Colon (tissue), 2 donors: ENCODE measurements around the gene LCORL.
"Not testable (repeated sequence)": the region's sequence is repeated elsewhere in the genome, so short reads cannot be mapped to it uniquely, and the experiment has no call there.

ENCODE experiments used
- FAIRE-seq: peaks from 2 replicates; lab custom pipeline; 2012; peaks lifted over from hg19 to GRCh38; lab: Jason Lieb, UNC
- donor health status: control.
- donor health status: control.

The LCORL gene

DNA sequence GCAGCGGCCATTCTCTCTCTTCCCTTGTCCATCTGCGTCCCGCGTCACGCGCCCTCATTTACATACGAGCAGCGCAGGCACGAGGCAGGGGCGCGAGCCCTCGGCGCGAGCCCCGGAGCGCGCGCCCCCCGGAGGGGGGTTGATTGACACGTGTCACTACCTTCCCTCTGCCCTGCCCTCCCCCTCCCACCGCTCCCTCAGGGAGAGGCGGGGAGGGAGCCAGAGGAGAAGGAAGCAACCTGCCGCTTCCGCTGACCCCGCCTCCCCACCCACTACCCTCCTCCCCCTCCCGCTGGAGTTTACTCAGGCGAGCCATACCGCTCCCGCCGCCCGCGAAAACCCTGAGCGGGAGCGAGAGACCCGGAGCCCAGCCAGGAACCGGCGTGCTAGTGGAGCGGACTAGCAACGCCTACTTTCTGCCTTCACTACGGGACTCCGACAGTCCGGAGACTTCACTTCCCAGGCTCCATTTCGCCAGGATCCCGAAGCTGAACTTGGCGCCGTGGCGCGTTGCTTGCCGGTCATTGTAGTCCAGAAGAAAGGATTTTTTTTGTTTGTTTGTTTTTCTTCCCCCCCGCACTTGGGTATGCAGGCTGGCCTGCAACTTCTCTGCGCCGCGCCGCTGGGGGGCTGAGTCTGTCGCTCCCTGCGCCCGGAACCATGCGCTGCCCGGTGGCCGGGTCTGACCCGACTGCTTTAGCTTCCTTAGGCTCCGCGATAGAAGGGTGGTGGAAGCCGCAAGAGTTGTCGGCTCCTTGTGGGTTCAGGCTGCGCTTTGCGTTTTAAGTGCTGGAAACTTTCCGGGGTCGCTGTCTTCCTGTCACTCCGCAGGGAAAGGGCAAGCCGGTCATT lies at the start of gene LCORL:
LCORL (minus strand) TSS at position 36 of the 852 bp plus-strand sequence; CDS start at position 32, 4 bp downstream.
- FAIRE-seq: no peak

DNA sequence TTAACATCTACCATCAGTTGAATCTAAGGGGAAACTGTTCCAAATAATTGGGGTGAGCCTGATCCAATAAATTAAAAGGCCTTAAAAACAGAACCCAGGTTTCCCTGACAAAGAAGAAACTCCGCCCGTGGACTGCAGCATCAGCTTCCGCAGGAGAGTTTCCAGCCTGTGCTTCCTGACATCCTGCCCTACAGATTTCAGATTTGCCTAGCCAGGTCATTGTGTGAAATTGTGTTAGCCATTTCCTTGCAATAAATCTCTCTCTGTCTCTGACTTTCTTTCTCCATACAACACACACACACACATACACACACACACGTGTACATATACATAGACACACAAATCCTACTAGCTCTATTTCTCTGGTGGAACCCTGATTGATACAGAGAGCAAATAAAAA lies 48.3 kb upstream of the LCORL start:
- no peak for FAIRE-seq

DNA sequence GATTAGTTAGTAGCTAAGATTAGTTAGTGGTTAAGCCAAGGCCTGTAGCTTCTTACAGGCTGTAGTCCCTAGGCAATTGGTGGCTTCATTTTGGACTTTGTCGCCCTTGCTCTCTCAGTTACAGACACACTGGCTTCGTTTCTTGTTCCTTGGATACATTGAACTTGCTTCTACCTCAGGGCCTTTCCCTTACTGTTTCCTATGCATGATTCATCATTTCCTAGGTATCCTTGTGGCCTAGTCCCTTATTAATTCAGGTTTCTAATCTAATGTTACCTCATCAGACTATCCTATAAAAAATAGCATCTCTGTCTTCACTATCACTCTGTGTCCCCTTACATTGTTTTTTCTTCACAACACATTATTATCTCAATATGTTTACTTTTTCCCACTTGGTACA lies 45.5 kb upstream of the LCORL start:
- no peak for FAIRE-seq

DNA sequence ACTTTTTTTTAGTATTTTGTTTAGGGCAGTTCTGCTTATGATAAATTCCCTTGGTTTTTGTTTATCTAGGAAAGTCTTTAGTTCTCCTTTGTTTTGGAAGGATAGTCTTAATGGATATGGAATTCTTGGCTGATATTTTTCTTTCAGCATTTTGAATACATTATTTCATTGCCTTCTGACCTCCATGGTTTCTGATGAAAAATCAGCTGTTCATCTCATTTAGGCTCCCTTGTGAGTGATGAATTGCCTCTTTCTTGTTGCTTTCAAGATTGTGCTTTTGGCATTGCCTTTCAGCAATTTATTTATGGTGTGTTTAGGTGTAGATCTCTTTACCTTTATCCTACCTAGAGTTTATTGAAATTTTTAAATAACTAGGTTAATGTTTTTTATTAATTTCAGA lies 41.5 kb upstream of the LCORL start:
- no peak for FAIRE-seq

DNA sequence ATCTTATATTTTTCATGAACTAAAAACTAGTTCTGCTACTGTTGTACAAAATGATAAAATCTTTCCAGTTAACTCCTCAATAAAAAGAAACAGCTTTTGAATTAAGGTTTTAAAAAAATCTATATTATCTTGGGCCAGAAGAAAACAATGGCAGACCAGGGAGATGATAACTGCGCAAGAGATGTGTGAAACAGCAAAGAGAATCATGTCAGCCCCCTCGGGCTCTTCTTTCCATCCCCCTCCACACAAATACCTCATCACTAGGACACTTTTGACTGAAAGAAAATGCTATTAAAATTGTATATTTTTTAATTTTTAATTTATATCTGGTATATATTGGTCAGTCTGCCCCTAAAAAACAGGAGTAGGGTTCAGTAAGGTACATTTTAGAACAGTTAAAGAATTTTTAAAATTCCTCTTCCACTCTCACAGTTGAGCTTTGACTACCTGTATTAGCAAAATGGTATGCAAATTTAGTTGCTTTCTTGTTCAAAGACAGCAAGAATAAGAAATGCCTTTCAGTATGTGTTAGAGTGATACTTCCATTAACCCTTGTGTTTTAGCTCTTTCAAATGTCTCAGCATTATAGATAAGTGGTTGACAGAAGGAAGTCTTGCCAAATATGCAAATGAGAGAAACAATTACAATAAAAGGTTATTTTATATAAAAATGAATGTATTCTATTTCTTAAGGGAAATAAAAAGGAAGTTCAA lies 36.4 kb upstream of the LCORL start:
- no peak for FAIRE-seq

DNA sequence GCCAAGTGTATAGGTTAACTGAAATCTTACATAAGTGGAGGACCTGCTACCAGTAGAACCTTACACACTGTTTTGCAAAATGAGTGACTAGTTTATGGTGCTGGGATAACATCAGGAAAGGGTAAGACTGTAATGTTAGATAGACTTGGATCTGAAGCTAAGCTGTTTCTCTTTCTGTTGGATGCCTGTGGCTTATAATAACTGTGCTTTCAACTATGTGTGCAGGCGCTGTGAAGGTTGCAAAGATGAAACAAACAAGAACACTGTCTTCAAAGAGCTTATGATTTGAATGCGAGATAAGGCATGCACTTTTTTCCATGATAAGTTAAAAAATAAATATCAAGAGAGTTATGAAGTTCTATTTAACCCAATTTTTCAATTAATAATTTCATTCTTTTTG lies 34.5 kb upstream of the LCORL start:
- FAIRE-seq: no peak

DNA sequence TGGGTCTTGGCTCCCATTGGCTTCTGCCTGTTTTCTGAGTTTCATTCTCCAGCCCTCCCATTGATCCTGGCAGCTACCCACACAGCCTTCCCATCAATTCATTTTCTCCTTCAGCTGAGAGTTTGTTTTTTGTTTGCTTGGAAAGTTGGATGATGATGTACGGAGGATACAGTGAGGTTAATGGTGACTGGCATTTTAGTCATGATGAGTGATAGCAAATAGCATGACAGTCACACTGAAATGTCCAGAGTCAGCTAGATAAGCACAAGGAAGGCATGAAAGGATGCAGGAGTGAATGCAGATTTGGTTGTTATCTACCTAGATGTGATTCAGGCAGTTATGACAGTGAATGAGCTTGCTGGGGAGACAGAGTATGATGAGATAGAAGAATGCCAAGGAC lies 30.6 kb upstream of the LCORL start:
- no peak for FAIRE-seq

DNA sequence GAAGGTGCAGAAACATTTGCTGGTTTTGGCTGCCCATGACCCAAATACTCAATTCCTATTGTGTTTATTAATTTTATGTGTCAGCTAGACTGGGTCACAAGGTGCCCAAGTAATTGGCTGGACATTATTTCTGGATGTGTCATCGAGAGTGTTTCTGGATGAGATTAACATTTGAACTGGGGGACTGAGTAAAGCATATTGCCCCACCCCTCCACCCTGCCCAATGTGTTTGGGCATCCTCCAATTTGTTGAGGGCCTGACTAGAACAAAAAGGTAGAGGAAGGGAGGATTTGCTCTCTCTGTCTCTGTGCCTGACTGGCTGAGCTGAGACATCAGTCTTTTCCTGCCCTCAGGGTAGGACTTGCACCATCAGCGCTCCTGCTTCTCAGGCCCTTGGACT lies 29.7 kb upstream of the LCORL start:
- no peak for FAIRE-seq

DNA sequence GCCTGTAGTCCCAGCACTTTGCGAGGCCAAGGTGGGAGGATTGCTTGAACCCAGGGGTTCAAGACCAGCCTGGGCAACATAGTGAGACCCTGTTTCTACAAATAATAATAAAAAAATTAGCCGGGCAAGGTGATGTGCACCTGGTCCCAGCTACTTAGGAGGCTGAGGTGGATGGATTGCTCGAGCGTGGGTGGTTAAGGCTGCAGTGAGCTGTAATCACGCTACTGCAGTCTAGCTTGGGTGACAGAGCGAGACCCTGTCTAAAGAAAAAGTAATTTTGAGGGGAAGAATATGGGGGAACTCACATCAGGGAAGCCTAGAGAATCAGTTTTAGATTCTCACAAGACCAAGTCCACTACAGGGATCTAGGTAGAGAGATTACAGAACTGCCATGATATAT lies 28.9 kb upstream of the LCORL start:
- no peak for FAIRE-seq

DNA sequence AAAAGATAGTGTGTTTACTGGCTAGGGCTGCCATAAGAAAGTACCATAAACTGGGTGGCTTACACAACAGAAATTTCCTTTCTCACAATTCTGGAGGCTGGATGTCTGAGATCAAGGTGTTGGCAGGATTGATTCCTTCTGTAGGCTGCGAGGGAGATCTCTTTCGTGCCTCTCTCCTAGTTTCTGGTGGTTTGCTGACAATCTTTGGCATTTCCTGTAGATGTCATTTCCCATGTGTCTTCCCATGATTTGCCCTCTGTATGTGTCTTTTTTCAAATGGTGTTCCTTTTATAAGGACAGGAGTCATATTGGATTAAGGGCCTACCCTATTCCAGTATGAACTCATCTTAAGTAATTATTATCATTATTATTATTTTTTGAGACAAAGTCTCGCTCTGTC lies 27.9 kb upstream of the LCORL start:
- FAIRE-seq: no peak

DNA sequence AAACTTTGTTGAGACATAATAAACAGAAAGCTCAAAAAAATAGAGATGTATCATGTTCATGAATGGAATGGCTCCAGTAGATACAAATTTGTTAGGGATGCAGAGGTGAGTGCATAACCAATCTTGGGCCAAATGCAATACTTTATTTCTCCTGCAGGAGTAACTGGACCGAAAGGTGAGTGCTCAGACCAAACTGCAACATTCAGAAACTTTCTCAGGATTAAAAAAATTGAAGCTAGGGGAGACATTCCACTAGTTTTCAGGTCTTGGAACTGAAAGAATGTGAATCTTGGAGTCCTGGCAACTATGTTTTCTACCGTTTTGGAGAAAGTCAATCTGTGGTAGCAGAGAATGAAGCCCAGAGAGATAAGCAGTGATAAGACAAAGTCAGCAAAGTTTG lies 21.2 kb upstream of the LCORL start:
- FAIRE-seq: no peak

DNA sequence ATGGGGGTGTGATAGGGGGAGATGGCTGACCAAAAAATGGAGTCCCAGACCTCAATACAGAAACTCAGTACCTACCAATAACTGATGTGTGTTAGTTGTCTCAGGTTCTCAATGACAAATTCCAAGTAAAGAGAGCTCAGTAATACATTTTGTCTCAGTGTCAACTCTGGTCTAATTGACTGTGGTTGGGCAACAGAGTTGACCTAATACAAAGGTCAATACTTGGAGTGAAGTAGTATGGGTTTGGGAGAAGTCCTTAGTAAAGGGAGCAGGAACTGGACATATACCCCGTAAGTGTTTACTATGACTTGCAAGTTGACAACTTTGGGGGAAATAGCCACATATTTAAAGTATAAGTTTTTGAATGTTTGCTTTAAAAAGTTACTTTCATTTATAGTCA lies 20.5 kb upstream of the LCORL start:
- FAIRE-seq: no peak

DNA sequence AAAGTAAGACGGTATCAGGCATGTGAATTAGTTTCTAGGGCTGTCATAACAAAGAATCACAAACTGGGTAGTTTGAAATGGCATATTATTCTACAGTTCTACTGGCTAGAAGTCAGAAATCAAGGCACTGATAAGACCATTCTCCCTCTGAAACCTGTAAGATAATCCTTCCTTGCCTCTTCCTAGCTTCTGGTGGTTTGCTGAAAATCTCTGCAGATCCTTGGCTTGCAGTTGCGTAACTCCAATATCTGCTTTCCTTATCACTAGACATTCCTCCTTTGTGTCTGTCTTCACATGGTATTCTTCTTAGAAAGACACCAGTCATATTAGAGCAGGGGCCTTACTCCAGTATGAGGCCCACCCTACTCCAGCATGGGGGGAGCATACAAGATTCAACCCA lies 19.6 kb upstream of the LCORL start:
- FAIRE-seq: no peak

DNA sequence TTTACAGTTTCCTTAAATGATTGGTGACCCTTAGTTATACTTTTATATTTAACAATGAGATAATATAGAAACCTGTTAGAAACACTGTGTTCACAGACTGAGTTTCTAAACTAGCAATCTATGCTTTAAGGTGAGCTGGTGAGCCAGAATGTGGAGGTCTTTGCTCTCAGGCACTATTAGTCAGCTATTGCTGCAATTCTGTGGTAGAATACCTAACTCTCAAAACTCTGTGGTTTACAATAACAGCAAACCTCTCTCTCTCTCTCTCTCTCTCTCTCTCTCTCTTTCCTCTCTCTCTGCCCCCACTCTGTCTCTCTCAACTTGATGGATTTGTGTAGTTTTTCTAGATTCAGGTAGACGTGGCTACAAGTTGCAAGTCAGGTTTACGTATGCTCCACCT lies 17.6 kb upstream of the LCORL start:
- FAIRE-seq: no peak

DNA sequence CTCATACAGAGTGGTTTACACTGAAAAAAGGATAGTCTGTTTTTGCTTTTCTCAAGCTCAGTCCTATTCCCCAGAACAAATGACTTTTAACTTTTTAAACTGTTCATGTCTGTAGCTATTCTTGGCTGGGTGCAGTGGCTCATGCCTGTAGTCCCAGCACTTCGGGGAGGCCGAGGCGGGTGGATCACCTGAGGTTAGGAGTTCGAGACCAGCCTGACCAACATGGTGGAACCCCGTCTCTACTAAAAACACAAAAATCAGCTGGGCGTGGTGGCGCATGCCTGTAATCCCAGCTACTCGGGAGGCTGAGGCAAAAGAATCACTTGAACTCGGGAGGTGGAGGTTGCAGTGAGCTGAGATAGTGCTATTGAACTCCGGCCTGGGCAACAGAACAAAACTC lies 14.8 kb upstream of the LCORL start:
- not testable (repeated sequence) for FAIRE-seq

DNA sequence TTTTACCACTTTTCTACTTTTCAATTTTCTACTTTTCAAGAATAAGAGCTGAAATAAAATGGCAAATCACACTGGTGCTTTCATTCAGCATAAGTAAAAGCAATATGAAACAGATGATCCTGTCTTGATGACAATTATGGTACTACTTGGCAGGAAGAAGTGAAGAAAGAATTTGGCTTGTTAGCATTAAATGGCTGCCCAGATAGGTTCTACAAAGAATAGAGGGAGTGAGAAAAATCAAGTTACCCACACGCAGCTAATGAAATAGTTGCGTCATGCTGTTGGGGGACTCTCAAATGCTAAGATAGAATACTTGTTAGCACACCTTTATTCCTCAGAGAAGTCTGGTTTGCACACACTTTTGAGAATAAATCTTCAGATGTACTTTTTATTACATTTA lies 12.5 kb upstream of the LCORL start:
- no peak for FAIRE-seq

DNA sequence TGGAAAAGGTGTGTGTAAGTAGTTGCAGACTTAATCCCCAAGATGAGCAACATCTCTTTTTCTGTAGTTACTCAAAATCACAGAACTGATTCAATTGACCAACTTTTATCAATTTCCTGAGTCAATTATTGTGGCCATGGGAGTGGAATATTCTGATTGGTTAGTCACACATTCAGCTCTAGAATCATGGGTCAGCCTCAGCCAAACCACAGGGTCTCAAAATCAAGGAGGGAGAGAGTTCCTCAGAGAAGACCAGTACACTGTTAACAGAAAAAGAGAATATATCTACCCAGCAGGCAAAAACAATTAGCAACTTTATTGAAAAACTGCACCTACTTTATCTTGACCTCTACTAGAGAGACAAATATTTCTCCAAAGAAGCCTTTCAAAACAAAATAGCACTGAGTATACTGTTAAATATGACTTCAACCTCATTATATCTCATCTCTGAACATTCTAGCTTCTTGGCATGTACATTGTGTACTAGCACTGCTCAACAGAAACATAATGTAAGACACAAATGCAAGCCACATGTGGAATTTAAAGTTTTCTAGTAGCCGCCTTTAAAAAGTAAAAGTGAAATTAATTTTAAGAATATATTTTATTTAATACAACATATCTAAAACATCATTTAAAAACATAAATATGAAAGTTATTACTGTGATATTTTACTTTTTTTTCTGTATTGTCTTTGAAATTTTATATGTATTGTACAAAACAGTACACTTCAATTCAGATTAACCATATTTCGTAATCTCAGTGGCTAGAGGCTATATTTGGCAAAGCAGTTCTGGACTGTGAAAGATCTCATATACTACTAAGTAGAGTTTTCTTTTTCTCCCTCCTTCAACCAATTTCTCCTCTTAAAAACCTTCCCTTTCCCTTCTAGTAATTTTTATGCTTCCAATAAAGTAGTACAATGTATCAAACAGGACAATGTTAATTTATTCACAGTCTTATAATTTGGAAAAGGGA lies 11.8 kb upstream of the LCORL start:
- FAIRE-seq: peak; percentile 75

DNA sequence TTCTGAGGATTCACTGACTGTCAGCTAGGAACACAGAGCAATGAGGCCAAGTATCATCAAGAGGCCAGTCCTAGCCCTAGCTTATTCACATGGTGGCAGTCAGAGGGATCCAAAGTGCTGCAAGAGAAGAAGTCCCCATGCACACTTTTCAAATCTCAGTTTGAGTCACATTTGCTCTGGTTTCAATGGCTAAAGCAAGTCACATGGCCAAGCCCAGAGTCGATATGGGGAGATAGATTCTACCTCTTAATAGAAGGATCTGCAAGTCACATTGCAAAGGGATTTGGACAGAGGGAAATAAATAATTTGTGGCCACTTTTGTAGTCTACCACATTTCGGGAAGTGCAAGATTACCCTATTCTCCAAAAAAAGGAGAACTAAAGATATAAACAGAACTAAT lies 3.7 kb upstream of the LCORL start:
- FAIRE-seq: no peak

DNA sequence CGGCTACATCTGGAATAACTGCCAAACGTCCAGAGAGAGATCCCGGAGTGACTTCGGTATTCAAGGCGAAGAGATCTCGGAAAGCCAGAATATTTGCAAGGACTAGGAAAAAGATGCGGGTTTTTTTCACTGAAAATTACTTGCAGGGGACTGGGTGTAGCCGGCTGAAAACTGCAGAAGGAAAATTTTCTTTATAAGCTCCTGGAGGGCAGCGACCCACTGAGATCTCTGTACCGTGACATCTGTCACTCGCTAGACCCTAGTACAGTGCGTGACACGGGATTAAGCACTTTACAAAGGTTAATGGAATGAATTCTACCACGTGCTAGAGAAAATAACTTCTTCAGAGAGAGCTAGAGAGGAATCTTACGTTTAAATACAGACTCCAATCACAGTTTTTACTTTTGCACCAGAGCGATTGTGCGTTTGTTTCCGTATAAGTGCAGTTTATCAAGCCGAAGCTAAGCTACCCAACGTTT lies 1.1 kb upstream of the LCORL start:
- FAIRE-seq: no peak

DNA sequence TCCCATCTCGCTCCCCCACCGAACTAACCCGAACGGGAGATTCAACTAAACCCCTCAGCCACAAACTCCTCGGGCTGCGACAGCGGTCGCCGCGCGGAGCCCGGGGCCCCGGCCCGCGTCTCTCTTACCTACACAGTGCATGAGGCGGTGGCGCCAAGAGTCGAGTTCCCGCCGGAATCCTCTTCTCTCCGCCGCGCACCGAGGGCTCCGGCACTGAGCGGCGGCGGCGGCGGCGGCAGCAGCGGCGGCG lies 160 bp downstream of the LCORL start:
- no peak for FAIRE-seq

DNA sequence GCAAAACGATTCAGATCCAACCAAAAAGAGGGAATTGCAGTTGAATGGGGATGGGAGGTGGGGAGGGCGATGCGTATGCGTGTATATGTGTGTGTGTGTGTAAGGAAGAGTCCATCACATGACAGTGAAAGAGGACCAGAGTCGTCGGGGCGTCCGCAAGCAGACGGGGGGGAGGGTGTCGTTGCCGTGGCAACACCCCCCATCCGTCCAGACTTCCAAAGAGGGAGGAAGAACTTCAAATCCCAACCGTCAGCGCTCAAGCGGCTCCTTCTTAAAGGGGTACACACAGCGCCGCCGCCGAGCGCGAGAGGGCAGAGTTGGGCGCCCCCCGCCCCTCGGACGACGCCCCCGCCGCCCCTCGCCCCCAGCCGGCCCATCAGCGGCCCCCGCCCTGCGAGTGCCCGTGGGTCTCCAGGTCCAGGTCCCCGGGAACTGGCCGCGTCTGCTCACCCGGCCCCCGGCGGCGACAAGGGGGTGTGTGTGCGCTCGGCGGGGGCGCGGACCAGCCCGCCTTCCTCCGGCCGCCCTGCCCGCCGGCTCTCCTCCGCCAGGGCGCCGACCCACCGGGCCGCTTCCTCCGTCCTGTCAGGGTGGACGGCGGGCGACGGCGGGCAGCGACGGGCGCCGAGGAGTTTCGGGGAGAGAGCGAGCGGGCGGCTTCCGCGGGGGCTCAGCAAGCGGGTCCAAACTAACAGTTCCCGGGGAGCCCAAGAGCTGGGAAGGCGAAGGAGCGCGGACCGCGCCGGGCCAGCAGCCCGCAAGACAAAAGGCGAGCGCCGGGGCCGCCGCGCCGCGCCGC lies 685 bp downstream of the LCORL start:
- no peak for FAIRE-seq

DNA sequence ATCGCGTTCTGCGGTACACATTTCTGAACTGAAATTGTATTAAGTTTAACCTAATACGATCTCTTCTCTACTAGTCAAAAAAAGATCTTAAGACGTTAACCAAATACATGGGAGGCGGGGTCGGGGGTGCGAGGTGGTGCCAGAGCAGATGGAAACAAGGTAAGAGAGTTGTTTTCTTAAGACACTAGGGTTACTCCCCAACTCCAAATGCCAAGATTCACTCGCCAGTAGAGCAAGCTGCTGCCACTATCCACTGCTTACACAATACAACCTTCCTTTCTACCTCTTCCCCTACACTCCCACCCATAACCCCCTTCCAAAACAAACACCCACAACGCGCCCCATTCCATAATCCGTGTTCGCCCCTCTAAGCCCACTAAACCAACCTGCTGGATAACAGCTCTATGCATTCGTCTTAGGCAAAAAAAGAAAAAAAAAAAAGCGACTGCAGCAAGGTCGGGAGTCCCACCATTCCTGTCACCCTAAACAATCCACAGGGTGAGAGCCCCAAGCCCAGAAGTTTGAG lies 1.3 kb downstream of the LCORL start:
- no peak for FAIRE-seq
